GM12892 (cell line): ENCODE results near the gene CNPPD1.

Experiments used
- POLR2A ChIP-seq: IDR thresholded peaks from 2 replicates; pipeline ENCODE4 v1.6.1; 2011; ENCODE audit warnings: low read depth, low read length, control low read depth
- POLR2AphosphoS5 ChIP-seq: IDR thresholded peaks from 2 replicates; pipeline ENCODE4 v1.6.1; 2011; ENCODE audit warnings: low read depth, low read length, control low read depth
- TAF1 ChIP-seq: IDR thresholded peaks from 2 replicates; pipeline ENCODE4 v1.6.1; 2011; ENCODE audit warnings: low read depth, mild to moderate bottlenecking, control low read depth, low read length, borderline replicate concordance

- TF ChIP-seq TAF1 (no peak), POLR2A (no peak), POLR2AphosphoS5 (no peak)
Measured at GRCh38 chr2:219173176-219173575, 3.5 kb downstream of the CNPPD1 start.
